ENCODE results near the gene CNGB1. TPM values are rescaled to one million over a fixed set of nuclear protein-coding genes. Genes with fewer than 3 reads are reported as not detected.

CNGB1 gene
- polyA plus RNA-seq, 2 of the 4 experiments (the other 2 are of a cell fraction) = 0.23 to 0.39 TPM

DNA sequence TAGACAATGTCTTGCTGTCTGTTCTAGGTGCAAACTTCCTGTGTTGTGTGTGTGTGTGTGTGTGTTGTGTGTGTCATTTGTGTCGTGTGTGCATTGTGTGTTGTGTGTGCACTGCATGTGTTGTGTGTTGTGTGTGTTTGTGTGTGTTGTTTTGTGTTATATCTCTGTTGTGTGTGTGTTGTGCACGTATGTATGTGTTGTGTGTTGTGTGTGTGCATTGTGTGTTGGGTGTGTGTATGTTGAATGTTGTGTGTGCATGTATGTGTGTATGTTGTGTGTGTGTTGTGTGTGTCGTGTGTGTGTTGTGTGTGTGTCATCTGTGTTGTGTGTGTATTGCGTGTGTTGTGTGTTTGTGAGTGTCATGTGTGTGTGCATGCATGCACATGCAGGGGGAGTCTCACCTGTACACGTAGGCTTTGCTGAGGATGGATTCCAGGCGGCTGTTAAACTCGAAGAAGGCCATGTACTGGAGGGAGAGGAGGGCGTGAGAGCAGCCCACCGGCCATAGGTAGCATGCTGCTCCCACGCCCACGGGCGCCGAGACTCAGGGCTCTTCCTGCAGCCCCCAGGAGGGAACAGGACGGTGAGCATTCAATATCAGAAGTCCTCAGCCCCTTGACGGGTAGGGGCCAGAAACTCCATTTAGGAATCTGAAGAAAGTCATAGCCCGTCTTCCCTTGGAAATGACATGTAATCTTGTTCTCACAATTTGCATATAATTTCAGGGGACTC is 58.2 kb downstream of the CNGB1 start:
- CTCF ChIA-PET = interaction anchor here (0.9 to 1.0 kb wide), 2 partner anchors 13 to 54 kb away, joined by 3 read pairs; no protein-coding TSS in a partner anchor

DNA sequence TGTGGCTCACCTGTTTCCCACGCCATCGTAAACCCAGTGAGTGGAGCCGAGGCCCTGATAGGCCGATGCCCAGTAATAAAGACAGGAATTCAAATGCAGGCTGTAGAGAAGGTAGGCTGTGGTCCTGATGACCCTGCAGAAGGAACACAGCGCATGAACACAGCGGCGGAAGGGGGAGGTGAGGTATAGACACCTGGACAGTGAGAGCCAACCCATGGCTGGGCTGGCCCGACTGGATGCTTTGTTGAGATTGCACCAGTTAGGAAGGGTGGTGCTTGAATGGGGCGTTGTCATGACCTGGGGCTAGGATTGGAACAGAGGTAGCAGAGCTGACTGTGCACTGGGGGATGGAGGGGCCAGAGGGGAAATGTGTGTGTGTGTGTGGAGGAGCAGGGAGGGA is 59.2 kb downstream of the CNGB1 start:
- Histone ChIP-seq H3K4me3 (no peak overlapping the region), H3K4me2 (no peak overlapping the region), H3K9me3 (no peaks in the 10 kb centered on the region), H3K27ac (no peak overlapping the region), H3K4me1 (0 out of 3 replicates have a peak, but pooled peaks cover 3% of the 10 kb centered on the region)
- no peak for DNase-seq (ENCODE audit: low read depth in 1 of 2, low spot score in 1 of 2)
- ChIA-PET POLR2A (no interaction called here), CTCF (interaction anchor here (1.2 kb wide), 1 partner anchor 13 kb away, joined by 5 read pairs; no protein-coding TSS in a partner anchor)
- TF ChIP-seq CHD2 (IDR thresholded peaks at IDR 0.05; ENCODE audit: low read length, partially characterized antibody) (no peak), SREBF2 (IDR thresholded peaks at IDR 0.05) (no peak), FOSB (CRISPR knock-in tag; IDR thresholded peaks at IDR 0.05) (no peak), TFCP2L1 (CRISPR knock-in tag; IDR thresholded peaks at IDR 0.05) (no peak), GATA3 (IDR thresholded peaks at IDR 0.05; ENCODE audit: borderline replicate concordance) (no peak), TP53 (CRISPR knock-in tag; IDR thresholded peaks at IDR 0.05) (no peak), RCOR1 (IDR thresholded peaks at IDR 0.05; ENCODE audit: low read depth, low read length) (no peak), HOXA7 (CRISPR knock-in tag; IDR thresholded peaks at IDR 0.05) (no peak), JUN (IDR thresholded peaks at IDR 0.05) (no peak), RARB (CRISPR knock-in tag; IDR thresholded peaks at IDR 0.05) (no peak), SMC3 (IDR thresholded peaks at IDR 0.05) (no peak), CHD4 (IDR thresholded peaks at IDR 0.05; ENCODE audit: borderline replicate concordance) (no peak), NFE2L2 (conservative IDR thresholded peaks at IDR 0.05; ENCODE audit: low read length) (no peak), MAFK (IDR thresholded peaks at IDR 0.05; ENCODE audit: partially characterized antibody) (no peak), RFX5 (IDR thresholded peaks at IDR 0.05) (no peak), ZSCAN20 (CRISPR knock-in tag; IDR thresholded peaks at IDR 0.05) (no peak), FOXS1 (CRISPR knock-in tag; IDR thresholded peaks at IDR 0.05) (no peak), CBX8 (IDR thresholded peaks at IDR 0.05) (no peak)
- TF ChIP-seq, protein P1, sequence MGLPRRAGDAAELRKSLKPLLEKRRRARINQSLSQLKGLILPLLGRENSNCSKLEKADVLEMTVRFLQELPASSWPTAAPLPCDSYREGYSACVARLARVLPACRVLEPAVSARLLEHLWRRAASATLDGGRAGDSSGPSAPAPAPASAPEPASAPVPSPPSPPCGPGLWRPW (IDR thresholded peaks at IDR 0.05) = no peak
- TF ChIP-seq, protein P2, sequence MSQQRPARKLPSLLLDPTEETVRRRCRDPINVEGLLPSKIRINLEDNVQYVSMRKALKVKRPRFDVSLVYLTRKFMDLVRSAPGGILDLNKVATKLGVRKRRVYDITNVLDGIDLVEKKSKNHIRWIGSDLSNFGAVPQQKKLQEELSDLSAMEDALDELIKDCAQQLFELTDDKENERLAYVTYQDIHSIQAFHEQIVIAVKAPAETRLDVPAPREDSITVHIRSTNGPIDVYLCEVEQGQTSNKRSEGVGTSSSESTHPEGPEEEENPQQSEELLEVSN (IDR thresholded peaks at IDR 0.05; ENCODE audit: borderline replicate concordance, low read depth) = no peak
- WGBS (ENCODE audit: missing lambda C conversion rate) = 86% methylated on average over 9 of the region's 9 CpGs
- FAIRE-seq = no peak
- ATAC-seq = no peak

More for the DNA sequence above, 58.2 kb downstream of the CNGB1 start:
- Histone ChIP-seq H3K4me1 (peaks cover 3% of the 10 kb centered on the region; the same call in 1 of the 3 replicates), H3K4me2 (no peak overlapping the region), H3K4me3 (no peak overlapping the region), H3K27ac (no peak overlapping the region), H3K9me3 (no peaks in the 10 kb centered on the region)
- ATAC-seq (no peak), FAIRE-seq (no peak), DNase-seq (ENCODE audit: low read depth in 1 of 2, low spot score in 1 of 2) (no peak)
- POLR2A ChIA-PET = no interaction called here
- TF ChIP-seq CBX2 (IDR thresholded peaks at IDR 0.05; ENCODE audit: borderline replicate concordance, low read depth) (no peak), HOXA7 (CRISPR knock-in tag; IDR thresholded peaks at IDR 0.05) (no peak), JUNB (IDR thresholded peaks at IDR 0.05) (no peak), KDM1A (IDR thresholded peaks at IDR 0.05; ENCODE audit: low read depth) (no peak), ZC3H11A (IDR thresholded peaks at IDR 0.05) (no peak), HEYL (CRISPR knock-in tag; IDR thresholded peaks at IDR 0.05) (no peak), ZNF302 (CRISPR knock-in tag; IDR thresholded peaks at IDR 0.05) (no peak)
- TF ChIP-seq, protein P3, sequence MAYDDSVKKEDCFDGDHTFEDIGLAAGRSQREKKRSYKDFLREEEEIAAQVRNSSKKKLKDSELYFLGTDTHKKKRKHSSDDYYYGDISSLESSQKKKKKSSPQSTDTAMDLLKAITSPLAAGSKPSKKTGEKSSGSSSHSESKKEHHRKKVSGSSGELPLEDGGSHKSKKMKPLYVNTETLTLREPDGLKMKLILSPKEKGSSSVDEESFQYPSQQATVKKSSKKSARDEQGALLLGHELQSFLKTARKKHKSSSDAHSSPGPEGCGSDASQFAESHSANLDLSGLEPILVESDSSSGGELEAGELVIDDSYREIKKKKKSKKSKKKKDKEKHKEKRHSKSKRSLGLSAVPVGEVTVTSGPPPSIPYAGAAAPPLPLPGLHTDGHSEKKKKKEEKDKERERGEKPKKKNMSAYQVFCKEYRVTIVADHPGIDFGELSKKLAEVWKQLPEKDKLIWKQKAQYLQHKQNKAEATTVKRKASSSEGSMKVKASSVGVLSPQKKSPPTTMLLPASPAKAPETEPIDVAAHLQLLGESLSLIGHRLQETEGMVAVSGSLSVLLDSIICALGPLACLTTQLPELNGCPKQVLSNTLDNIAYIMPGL (CRISPR knock-in tag; IDR thresholded peaks at IDR 0.05; ENCODE audit: borderline replicate concordance) = no peak
- 78% methylated on average over 16 of the region's 16 CpGs for WGBS (ENCODE audit: missing lambda C conversion rate)
